Subcutaneous adipose tissue (tissue), 4 donors: Measurements from ENCODE around the gene SUGCT. TPM values are rescaled to one million over a fixed set of nuclear protein-coding genes. Genes with fewer than 3 reads are reported as not detected.

Source experiments
- CTCF ChIP-seq: fragments of 450-650 bp; IDR thresholded peaks from one replicate; pipeline ENCODE4 v1.5.1; 2016; ENCODE audit warnings: low read depth, mild to moderate bottlenecking, control low read depth, antibody characterized with exemption, moderate library complexity
- total RNA-seq, 4 donors: library from RNA; depleted of rRNA; stranded (reverse); fragments of >200 nt; gene quantifications; one replicate each; pipeline ENCODE4 v1.1.0, GENCODE V29; 2016

SUGCT gene
- total RNA-seq, 4 donors from 2014 or later = 1.1 to 3.1 (median 1.8) TPM

- no peak for TF ChIP-seq CTCF
Observed at GRCh38 chr7:40306596-40306995, 171.8 kb downstream of the SUGCT start.

- TF ChIP-seq CTCF = no peak
Observed at GRCh38 chr7:40310258-40310657, 175.5 kb downstream of the SUGCT start.

GRCh38 chr7:40311307-40311706 is 176.5 kb downstream of the SUGCT start:
- TF ChIP-seq CTCF = no peak

GRCh38 chr7:40315277-40315676 is 180.5 kb downstream of the SUGCT start:
- TF ChIP-seq CTCF = no peak

- no peak for TF ChIP-seq CTCF
Observed at GRCh38 chr7:40316176-40316575, 181.4 kb downstream of the SUGCT start.

GRCh38 chr7:40324914-40325313 is 190.1 kb downstream of the SUGCT start:
- no peak for TF ChIP-seq CTCF

- no peak for TF ChIP-seq CTCF
Observed at GRCh38 chr7:40327113-40327512, 192.3 kb downstream of the SUGCT start.
